GM23248 (cell line): Measurements from ENCODE around the gene PIGM.

Source experiments
- EZH2 ChIP-seq: fragments of 200-600 bp; sonication (generic); IDR thresholded peaks from 2 replicates; pipeline ENCODE4 v1.6.1; 2018; ENCODE audit warnings: antibody characterized with exemption, mild to moderate bottlenecking; ENCODE audit not compliant: insufficient read depth, poor library complexity, severe bottlenecking
- EZH2phosphoT487 ChIP-seq: fragments of 200-600 bp; sonication (generic); IDR thresholded peaks from 2 replicates; pipeline ENCODE4 v1.6.1; 2018; ENCODE audit warnings: antibody characterized with exemption, moderate library complexity, mild to moderate bottlenecking, low read depth; ENCODE audit not compliant: insufficient read depth

- TF ChIP-seq EZH2phosphoT487 (no peak), EZH2 (no peak)
Observed at GRCh38 chr1:160058087-160058486, 26.3 kb upstream of the PIGM start.
